Stimulated activated CD8-positive, alpha-beta memory T cell treated with anti-CD3 and anti-CD28 coated beads, Interleukin-12 subunit alpha, Interleukin-12 subunit beta, amount 100 ng/mL, for 4 hours (primary cell): Measurements from ENCODE around the gene SOX5.

ENCODE experiments used
- DNase-seq: peaks from one replicate; pipeline ENCODE4 v3.0.0-alpha.2; 2020; ENCODE audit warnings: low read depth

SOX5 gene

GRCh38 chr12:23482571-23482970 is 466.9 kb downstream of the SOX5 start:
- no peak for DNase-seq
